ENCODE results near the gene SSUH2.
"Not testable (repeated sequence)": the region's sequence is repeated elsewhere in the genome, so short reads cannot be mapped to it uniquely, and the experiment has no call there.

SSUH2 gene

GRCh38 chr3:8644748-8645390 is at the start of gene SSUH2:
Gene SSUH2 (minus strand): TSS chr3:8644798. CDS start chr3:8644758, 40 bp downstream.
- no peak within 1 kb of the TSS for H3K27ac ChIP-seq
- TF ChIP-seq ZFX (IDR thresholded peaks at IDR 0.05; ENCODE audit: borderline replicate concordance): no peak
- no peak for TF ChIP-seq CTCF (IDR thresholded peaks at IDR 0.05)

GRCh38 chr3:8691295-8691694 is 46.7 kb upstream of the SSUH2 start:
- not testable (repeated sequence) for H3K27ac ChIP-seq

DNA sequence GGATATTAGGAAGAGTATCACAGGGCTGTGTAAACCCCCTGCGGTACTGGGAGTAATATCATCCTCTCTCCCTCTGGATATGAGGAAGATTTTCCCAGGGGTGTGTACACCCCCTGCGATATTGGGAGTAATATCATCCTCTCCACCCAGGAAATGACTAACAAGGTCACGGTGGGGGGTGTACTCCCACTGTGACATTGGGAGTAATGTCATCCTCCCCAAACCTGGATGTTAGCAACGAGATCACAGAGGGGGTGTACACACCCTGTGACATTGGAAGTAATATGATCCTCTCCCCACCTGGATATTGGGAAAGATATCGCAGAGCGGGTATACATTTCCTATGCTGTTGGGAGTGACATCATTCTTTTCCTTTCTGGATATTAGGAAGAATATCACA is 40.4 kb upstream of the SSUH2 start:
- H3K27ac ChIP-seq: not testable (repeated sequence)

DNA sequence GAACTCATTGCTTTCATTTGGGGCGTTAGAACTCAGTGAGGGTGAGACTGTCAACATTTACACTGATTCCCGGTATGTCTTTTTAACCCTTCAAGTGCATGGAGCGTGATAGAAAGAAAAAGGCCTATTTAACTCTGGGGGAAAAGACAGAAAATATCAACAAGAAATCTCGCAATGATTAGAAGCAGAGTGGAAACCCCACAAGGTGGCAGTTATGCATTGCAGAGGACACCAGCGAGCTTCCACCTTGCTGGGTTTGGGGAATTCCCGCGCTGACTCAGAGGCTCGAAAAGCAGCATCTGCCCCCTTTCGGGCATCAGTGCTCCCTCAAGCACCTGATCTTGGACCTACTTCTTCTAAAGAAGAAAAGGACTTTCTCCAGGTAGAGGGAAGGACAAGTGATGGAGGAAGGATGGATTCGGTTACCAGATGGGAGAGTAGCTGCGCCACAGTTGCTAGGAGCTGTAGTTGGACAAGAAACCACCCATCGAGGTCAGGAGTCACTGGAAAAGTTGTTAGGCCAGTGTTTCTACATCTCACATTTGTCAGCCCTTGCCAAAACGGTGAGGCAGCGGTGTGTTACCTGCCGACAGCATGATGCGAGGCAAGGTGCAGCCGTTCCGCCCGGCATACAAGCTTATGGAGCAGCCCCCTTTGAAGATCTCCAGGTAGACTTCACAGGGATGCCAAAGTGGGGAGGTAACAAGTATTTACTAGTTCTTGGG is 38.4 kb upstream of the SSUH2 start:
- H3K27ac ChIP-seq: not testable (repeated sequence)

DNA sequence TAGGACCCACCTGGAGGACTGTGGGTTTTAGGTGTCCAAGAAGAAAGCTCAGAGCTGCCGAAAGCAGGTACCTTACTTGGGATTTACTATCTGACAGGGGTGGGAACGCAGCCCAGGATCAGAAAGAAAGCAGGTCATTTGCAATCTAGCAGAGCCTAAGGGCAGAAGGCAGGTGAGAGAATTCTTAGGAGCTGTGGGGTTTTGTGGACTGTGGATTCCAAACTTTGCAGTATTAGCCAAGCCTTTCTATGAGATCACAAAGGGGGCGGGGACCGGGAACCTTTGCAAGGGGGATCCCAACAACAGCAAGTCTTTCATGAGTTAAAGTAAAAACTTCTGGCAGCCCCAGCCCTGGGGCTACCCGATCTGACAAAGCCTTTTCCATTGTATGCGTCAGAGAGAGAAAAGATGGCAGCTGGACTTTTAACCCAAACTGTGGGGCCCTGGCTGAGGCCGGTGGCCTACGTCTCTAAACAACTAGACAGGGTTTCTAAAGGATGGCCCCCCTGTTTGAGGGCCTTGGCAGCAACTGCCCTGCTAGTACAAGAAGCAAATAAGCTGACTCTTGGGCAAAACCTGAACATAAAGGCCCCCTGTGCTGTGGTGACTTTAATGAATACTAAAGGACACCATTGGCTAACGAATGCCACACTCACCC is 37.4 kb upstream of the SSUH2 start:
- not testable (repeated sequence) for H3K27ac ChIP-seq

DNA sequence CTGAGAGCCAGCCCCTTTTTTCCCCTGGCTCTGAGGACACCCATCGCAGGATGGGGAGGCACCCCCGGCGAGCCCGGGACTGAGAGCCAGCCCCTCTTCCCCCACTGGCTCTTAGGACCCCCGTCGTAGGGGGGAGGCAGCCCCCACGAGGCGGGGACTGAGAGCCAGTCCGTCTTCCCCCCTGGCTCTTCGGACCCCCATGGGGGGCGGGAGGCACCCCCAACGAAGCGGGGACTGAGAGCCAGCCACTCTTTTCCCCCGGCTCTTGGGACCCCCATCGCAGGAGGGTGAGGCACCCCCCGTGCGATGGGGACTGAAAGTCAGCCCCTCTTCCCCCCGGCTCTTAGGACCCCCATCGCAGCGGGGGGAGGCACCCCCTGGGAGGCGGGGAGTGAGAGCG is 36.8 kb upstream of the SSUH2 start:
- TF ChIP-seq ZFX (IDR thresholded peaks at IDR 0.05; ENCODE audit: borderline replicate concordance) (no peak), CTCF (IDR thresholded peaks at IDR 0.05) (no peak)

GRCh38 chr3:8679817-8680553 is 35.4 kb upstream of the SSUH2 start:
- not testable (repeated sequence) for H3K27ac ChIP-seq

More for the DNA sequence above, 36.8 kb upstream of the SSUH2 start:
- H3K27ac ChIP-seq: no peak overlapping the region

- no peak overlapping the region for H3K27ac ChIP-seq
- TF ChIP-seq CTCF (IDR thresholded peaks at IDR 0.05) (no peak), ZFX (IDR thresholded peaks at IDR 0.05; ENCODE audit: borderline replicate concordance) (no peak)
These were observed 34.2 kb upstream of the SSUH2 start for GRCh38 chr3:8678751-8679150.

DNA sequence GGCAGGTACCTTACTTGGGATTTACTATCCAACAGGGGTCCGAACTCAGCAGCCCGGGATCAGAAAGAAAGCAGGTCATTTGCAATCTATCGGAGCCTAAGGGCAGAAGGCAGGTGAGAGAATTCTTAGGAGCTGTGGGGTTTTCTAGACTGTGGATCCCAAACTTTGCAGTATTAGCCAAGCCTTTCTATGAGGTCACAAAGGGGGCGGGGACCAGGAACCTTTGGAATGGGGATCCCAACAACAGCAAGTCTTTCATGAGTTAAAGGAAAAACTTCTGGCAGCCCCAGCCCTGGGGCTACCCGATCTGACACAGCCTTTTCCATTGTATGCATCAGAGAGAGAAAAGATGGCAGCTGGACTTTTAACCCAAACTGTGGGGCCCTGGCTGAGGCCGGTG is 32.7 kb upstream of the SSUH2 start:
- not testable (repeated sequence) for H3K27ac ChIP-seq

GRCh38 chr3:8675591-8675990 is 31.0 kb upstream of the SSUH2 start:
- not testable (repeated sequence) for H3K27ac ChIP-seq

GRCh38 chr3:8673083-8673737 is 28.6 kb upstream of the SSUH2 start:
- H3K27ac ChIP-seq: no peak overlapping the region

More at GRCh38 chr3:8673083-8673737, 28.6 kb upstream of the SSUH2 start:
- TF ChIP-seq CTCF (IDR thresholded peaks at IDR 0.05) (no peak), ZFX (IDR thresholded peaks at IDR 0.05; ENCODE audit: borderline replicate concordance) (no peak)

Measured in 22Rv1 (cell line).